ENCODE results near the gene PTPRH. TPM values are rescaled to one million over a fixed set of nuclear protein-coding genes. Genes with fewer than 3 reads are reported as not detected.

PTPRH gene
- total RNA-seq, 2 experiments from 2014 or later, result not detected

GRCh38 chr19:55153652-55154264 lies 55.5 kb downstream of the PTPRH start:
- no peaks in the 10 kb centered on the region for H3K36me3 ChIP-seq (ENCODE audit: insufficient read depth, low read length)
- ATAC-seq (ENCODE audit: poor library complexity) (no peak), DNase-seq (no peak)
- intact Hi-C loops (cut with DNase I, micrococcal nuclease), result no loop called here
- peaks cover 6% of the 10 kb centered on the region for H3K9me3 Mint-ChIP-seq
- peaks cover 24% of the 10 kb centered on the region for H3K4me1 Mint-ChIP-seq (ENCODE audit: low read depth)
- no peak overlapping the region for H3K4me3 Mint-ChIP-seq
- POLR2A ChIA-PET, result no interaction called here
- no peak overlapping the region for H3K27ac ChIP-seq (ENCODE audit: low read depth in 1 of 2, low read length in 2 of 2)
- H3K27me3 Mint-ChIP-seq, result peaks cover 33% of the 10 kb centered on the region
- CTCF ChIA-PET, result no interaction called here
- H3K9me3 ChIP-seq (ENCODE audit: control insufficient read depth in 1 of 2, insufficient read depth in 1 of 2, low read length in 2 of 2), result peaks cover 10 to 36% of the 10 kb centered on the region in 2 experiments
- H3K27me3 ChIP-seq (ENCODE audit: control insufficient read depth in 1 of 2, insufficient read depth in 2 of 2, low read length in 2 of 2), result peaks cover 34% of the 10 kb centered on the region in 2 experiments
- peaks cover 25% of the 10 kb centered on the region for H3K4me1 ChIP-seq (ENCODE audit: insufficient read depth, low read length)
- TF ChIP-seq CTCF (IDR thresholded peaks at IDR 0.05), result no peak
- no peak overlapping the region for H3K27ac Mint-ChIP-seq
- no peaks in the 10 kb centered on the region for H3K36me3 Mint-ChIP-seq (ENCODE audit: low read depth)
- no peak overlapping the region for H3K4me3 ChIP-seq (ENCODE audit: low read length)

- Histone ChIP-seq H3K9me3 (ENCODE audit: control insufficient read depth in 1 of 2, insufficient read depth in 1 of 2, low read length in 2 of 2) (peaks cover 10 to 33% of the 10 kb centered on the region in 2 experiments), H3K27ac (ENCODE audit: low read depth in 1 of 2, low read length in 2 of 2) (peak overlapping the region; percentile 25 to 60), H3K4me1 (ENCODE audit: insufficient read depth, low read length) (peaks cover 24% of the 10 kb centered on the region), H3K27me3 (ENCODE audit: control insufficient read depth in 1 of 2, insufficient read depth in 2 of 2, low read length in 2 of 2) (peaks cover 27 to 34% of the 10 kb centered on the region in 2 experiments), H3K36me3 (ENCODE audit: insufficient read depth, low read length) (no peaks in the 10 kb centered on the region), H3K4me3 (ENCODE audit: low read length) (no peak overlapping the region)
- intact Hi-C loops (cut with DNase I, micrococcal nuclease), result no loop called here
- Mint-ChIP-seq H3K4me1 (ENCODE audit: low read depth) (peaks cover 24% of the 10 kb centered on the region), H3K27me3 (peaks cover 30% of the 10 kb centered on the region), H3K9me3 (peaks cover 6% of the 10 kb centered on the region), H3K4me3 (no peak overlapping the region), H3K36me3 (ENCODE audit: low read depth) (no peaks in the 10 kb centered on the region), H3K27ac (peak overlapping the region; percentile 27)
- ATAC-seq (ENCODE audit: poor library complexity) (no peak), DNase-seq (no peak)
- ChIA-PET CTCF (interaction anchor here (1.0 kb wide), 1 partner anchor 9 kb away, joined by 3 read pairs; no protein-coding TSS in a partner anchor), POLR2A (no interaction called here)
- no peak for TF ChIP-seq CTCF (IDR thresholded peaks at IDR 0.05)
Measured at GRCh38 chr19:55152017-55152416, 57.3 kb downstream of the PTPRH start.

GRCh38 chr19:55149078-55150003 lies 60.0 kb downstream of the PTPRH start, which contains the start of gene TNNT1:
TSS of gene TNNT1 (minus strand) at chr19:55149206. CDS start at chr19:55147157, 2,049 bp downstream.
- no peak within 1 kb of the TSS for H3K27ac ChIP-seq (ENCODE audit: low read depth in 1 of 2, low read length in 2 of 2)
- no peak within 1 kb of the TSS for H3K27ac Mint-ChIP-seq
- peaks cover 10 to 31% of the 10 kb centered on the region in 2 experiments for H3K9me3 ChIP-seq (ENCODE audit: control insufficient read depth in 1 of 2, insufficient read depth in 1 of 2, low read length in 2 of 2)
- intact Hi-C loops (cut with DNase I, micrococcal nuclease), result no loop called here
- peaks cover 26% of the 10 kb centered on the region for H3K4me1 ChIP-seq (ENCODE audit: insufficient read depth, low read length)
- no peak for TF ChIP-seq CTCF (IDR thresholded peaks at IDR 0.05)
- no peak within 1 kb of the TSS for H3K4me3 Mint-ChIP-seq
- H3K27me3 ChIP-seq (ENCODE audit: control insufficient read depth in 1 of 2, insufficient read depth in 2 of 2, low read length in 2 of 2), result peaks cover 39 to 41% of the 10 kb centered on the region in 2 experiments
- ChIA-PET CTCF (no interaction called here), POLR2A (no interaction called here)
- H3K27me3 Mint-ChIP-seq, result peaks cover 36% of the 10 kb centered on the region
- no peaks in the 10 kb centered on the region for H3K36me3 Mint-ChIP-seq (ENCODE audit: low read depth)
- DNase-seq (no peak), ATAC-seq (ENCODE audit: poor library complexity) (no peak)
- peaks cover 6% of the 10 kb centered on the region for H3K9me3 Mint-ChIP-seq
- peaks cover 26% of the 10 kb centered on the region for H3K4me1 Mint-ChIP-seq (ENCODE audit: low read depth)
- H3K4me3 ChIP-seq (ENCODE audit: low read length), result no peak within 1 kb of the TSS
- H3K36me3 ChIP-seq (ENCODE audit: insufficient read depth, low read length), result no peaks in the 10 kb centered on the region

Measured in CD4-positive, alpha-beta T cell (primary cell).